Activated T-cell treated with anti-CD3 and anti-CD28 coated beads for 48 hours (primary cell): ENCODE results near the gene CNTFR.

ENCODE experiments used
- DNase-seq: peaks from one replicate; pipeline ENCODE4 v3.0.0-alpha.2; 2020; ENCODE audit warnings: low read depth

CNTFR gene

GRCh38 chr9:34522971-34523797, 66.3 kb downstream of the CNTFR start, which contains the start of gene ENHO:
Gene ENHO, minus strand, starts transcription at chr9:34522990. Its CDS starts 1,295 bp downstream, at chr9:34521695.
- DNase-seq: peak; percentile 93

- no peak for DNase-seq
Observed at GRCh38 chr9:34522091-34522887, 67.2 kb downstream of the CNTFR start.

GRCh38 chr9:34521406-34522045, 68.0 kb downstream of the CNTFR start:
- no peak for DNase-seq

- no peak for DNase-seq
Observed at GRCh38 chr9:34520505-34521385, 68.8 kb downstream of the CNTFR start.

GRCh38 chr9:34520096-34520495, 69.4 kb downstream of the CNTFR start:
- no peak for DNase-seq

- DNase-seq: no peak
Observed at GRCh38 chr9:34519321-34520020, 70.1 kb downstream of the CNTFR start.

- DNase-seq: no peak
Observed at GRCh38 chr9:34518896-34519295, 70.6 kb downstream of the CNTFR start.

GRCh38 chr9:34518110-34518616, 71.4 kb downstream of the CNTFR start:
- no peak for DNase-seq

GRCh38 chr9:34517185-34517584, 72.3 kb downstream of the CNTFR start:
- no peak for DNase-seq

GRCh38 chr9:34515959-34516358, 73.6 kb downstream of the CNTFR start:
- DNase-seq: no peak

- DNase-seq: no peak
Observed at GRCh38 chr9:34514816-34515215, 74.7 kb downstream of the CNTFR start.

GRCh38 chr9:34514401-34514800, 75.1 kb downstream of the CNTFR start:
- no peak for DNase-seq

- no peak for DNase-seq
Observed at GRCh38 chr9:34513567-34514214, 75.8 kb downstream of the CNTFR start.

- DNase-seq: no peak
Observed at GRCh38 chr9:34512131-34513078, 77.1 kb downstream of the CNTFR start.

GRCh38 chr9:34510497-34511468, 78.7 kb downstream of the CNTFR start:
- no peak for DNase-seq

GRCh38 chr9:34508951-34509350, 80.6 kb downstream of the CNTFR start:
- no peak for DNase-seq

GRCh38 chr9:34508463-34508862, 81.1 kb downstream of the CNTFR start:
- no peak for DNase-seq

- DNase-seq: no peak
Observed at GRCh38 chr9:34507966-34508365, 81.6 kb downstream of the CNTFR start.
